Fibroblast of the conjunctiva (primary cell): ENCODE results near the gene KATNB1.
"Not testable (repeated sequence)": the region's sequence is repeated elsewhere in the genome, so short reads cannot be mapped to it uniquely, and the experiment has no call there.

Source experiments
- DNase-seq: peaks from one replicate; pipeline ENCODE4 v3.0.0-alpha.2; 2010; ENCODE audit warnings: low read depth

The KATNB1 gene

GRCh38 chr16:57725976-57726375 is 9.6 kb upstream of the KATNB1 start:
- DNase-seq: no peak

DNA sequence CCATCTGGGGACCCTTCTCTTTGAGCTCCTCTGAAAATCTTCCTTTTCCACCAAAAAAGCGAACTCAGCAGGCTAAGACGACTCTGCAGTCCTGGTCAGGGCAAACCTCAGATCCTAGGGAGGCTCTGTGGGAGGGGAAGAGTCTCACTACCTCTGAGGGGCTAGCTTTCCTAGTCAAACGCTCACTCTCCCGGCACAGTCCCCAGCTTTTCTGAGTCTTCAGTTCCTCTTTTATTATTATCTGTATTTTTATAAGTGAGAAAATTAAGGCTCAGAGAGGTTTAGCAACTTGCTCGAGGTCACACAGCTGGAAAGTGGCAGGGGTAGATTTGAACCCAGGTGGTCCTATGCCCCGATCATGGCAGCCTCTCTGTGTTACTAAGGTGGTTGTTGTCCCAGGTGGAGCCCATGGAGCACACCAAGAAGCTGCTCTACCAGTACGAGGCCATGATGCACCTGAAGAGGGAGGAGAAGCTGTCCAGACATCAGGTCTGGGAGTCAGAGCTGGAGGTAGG is 9.1 kb upstream of the KATNB1 start:
- DNase-seq: no peak

DNA sequence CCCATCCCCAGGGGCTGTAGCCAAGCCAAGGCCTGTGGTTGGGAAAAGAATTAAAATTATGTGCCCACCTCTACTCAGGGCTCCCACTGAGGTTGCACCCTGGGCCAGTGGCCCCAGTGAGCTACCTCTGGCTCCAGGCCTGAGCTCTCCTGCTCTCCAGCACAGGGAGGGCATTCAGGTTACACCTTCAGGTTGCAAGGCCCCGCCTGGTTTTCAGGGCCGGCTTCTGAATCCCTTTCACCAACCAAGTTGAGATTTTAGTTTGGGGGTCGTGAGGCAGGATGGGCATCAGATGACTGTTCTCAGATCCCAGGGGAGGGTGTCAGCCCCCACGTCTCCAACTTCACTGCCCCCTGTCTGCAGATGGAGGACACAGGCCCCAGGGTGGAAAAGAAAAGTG is 8.0 kb upstream of the KATNB1 start:
- DNase-seq: no peak

DNA sequence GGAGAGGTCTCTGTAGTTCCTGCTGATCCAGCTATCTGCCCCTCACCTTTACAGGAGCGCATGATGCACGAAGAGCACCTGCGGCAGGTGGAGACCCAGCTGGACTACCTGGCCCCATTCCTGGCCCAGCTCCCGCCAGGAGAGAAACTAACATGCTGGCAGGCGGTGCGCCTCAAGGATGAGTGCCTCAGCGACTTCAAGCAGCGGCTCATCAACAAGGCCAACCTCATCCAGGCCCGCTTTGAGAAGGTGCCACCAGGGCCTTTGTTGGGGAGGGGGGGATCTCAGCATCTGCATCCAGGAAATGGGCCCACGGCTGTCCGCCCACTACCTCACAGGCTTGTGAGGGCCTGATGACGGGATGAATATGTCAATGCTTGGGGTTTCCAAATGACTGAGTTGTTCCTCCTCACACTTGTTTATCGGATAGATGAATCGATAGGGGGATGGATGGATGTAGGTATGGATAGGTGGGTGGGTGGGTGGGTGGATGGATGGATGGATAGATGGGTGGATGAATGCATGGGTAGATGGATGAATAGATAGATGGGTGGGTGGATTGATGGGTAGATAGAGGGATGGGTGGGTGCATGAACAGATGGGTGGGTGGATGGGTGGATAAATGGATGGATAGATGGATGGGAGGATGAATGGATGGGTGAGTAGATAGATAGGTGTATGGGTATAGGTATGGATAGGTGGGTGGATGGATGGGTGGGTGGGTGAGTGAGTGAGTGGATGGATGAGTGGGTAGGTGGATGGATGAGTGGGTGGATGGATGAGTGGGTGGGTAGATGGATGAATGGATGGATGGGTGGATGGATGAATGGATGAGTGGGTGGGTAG is 7.0 kb upstream of the KATNB1 start:
- no peak for DNase-seq

DNA sequence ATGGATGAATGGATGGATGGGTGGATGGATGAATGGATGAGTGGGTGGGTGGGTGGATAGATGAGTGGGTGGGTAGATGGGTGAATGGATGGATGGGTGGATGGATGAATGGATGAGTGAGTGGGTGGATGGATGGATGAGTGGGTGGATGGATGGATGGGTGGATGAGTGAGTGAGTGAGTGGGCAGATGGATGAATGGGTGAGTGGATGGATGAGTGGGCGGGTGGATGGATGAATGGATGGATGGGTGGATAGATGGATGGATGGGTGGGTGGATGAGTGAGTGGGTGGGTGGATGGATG is 6.4 kb upstream of the KATNB1 start:
- DNase-seq: no peak

GRCh38 chr16:57729852-57730251 is 5.7 kb upstream of the KATNB1 start:
- not testable (repeated sequence) for DNase-seq

DNA sequence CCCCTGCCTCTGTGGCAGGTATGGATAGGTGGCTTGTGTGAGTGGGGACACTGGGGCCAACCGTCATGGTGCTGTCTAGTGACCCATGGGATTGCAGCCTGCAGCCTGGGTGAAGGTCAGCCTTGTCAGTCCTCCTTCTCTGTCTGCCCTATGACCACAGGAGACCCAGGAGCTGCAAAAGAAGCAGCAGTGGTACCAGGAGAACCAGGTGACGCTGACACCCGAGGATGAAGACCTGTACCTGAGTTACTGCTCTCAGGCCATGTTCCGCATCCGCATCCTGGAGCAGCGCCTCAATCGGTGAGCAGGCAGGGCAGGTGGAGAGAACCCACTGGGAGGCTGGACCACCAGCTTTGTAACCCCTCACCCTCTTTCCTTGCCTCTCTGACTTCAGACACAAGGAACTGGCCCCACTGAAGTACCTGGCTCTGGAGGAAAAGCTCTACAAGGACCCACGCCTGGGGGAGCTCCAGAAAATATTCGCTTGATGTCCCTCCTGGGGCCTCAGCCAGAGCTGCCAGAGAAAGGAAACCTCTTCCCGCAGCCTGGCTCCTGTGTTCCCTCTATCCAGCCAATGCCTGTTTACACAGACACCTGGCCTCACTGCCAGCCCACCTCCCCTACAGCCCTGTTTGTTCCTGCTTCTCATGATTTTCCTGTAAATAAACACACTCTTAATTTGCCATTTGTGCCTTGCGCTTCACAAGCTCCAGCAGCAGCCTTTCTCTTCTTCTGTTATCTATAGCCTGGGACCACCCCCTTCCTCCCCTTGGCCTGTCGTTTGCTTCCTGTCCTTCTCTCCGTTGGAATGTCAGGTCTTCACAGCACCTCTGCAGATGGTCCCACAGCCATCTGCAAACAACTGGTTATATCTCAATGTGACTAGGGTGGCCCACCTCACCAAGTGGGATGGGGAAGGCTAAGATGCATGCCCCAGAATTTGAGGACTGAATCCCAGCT is 4.5 kb upstream of the KATNB1 start:
- DNase-seq: no peak

DNA sequence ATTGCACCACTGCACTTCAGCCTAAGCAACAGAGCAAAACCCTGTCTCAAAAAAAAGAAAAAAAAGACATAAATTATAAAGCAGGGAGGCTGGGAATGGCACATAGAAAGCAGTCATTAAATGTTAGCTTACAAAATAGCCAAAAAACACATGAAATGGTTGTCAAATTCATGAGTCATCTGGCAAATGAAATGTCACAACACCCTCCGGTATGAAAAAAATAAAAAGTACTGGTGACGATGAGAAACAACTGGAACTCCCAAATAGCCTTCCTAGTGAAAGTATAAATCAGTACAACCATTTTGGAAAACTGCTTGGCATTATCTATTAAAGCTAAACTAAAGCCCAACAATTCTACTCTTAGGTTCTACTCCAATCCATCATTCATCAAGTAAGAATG is 3.5 kb upstream of the KATNB1 start:
- DNase-seq: no peak

DNA sequence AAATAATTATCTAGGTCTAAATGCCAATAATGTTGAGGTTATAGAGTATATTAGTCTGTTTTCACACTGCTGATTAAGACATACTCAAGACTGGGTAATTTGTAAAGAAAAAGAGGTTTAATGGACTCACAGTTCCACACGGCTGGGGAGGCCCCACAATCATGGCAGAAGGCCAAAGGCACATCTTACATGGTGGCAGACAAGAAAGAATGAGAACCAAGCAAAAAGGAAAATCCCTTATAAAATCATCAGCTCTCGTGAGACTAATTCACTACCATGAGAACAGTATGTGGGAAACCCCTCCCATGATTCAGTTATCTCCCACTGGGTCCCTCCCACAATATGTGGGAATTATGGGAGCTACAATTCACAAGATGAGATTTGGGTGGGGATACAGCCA is 2.9 kb upstream of the KATNB1 start:
- DNase-seq: no peak

- DNase-seq: no peak
Observed at GRCh38 chr16:57734308-57734924, 1.2 kb upstream of the KATNB1 start.

DNA sequence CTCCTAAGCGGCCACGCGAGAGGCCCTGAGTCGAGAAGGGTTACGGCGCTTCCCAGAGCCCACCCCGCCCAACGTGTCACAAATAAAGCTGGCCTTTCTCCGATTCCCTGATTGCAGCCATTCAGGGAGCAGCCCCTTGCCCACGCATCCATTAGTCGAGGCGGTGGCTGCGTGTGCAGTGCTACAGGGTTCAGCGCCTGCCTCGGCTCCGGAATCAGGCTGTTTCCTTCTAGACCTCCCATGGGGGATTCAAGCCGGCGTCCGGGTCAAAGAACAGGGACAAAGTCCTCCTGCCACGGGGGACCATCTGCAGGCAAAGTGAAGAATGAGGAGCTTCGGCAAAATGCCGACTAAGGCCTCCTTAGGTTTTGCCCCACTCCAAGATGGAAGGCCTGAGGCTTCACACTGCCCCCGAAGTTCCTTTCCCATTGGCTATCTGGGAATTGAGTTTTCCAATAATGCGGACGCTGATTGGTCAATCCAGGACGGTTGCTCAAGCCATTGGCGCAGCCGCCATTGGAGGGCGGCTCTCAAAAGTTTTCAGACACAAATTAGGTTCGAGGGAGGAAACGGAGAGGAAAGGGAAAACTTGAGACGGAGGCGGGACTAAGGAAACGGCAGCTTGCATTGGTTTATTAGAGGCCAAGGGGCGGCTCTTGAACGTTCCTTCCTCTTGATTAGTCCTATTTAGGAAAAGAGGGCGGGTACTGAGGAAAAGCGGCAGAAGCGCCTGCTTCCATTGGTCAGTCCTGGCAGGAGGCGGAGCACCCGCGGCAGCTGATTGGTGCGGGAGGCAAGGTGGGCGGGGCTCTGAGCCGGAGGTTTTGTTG is 430 bp upstream of the KATNB1 start:
- peak; percentile 100 for DNase-seq

DNA sequence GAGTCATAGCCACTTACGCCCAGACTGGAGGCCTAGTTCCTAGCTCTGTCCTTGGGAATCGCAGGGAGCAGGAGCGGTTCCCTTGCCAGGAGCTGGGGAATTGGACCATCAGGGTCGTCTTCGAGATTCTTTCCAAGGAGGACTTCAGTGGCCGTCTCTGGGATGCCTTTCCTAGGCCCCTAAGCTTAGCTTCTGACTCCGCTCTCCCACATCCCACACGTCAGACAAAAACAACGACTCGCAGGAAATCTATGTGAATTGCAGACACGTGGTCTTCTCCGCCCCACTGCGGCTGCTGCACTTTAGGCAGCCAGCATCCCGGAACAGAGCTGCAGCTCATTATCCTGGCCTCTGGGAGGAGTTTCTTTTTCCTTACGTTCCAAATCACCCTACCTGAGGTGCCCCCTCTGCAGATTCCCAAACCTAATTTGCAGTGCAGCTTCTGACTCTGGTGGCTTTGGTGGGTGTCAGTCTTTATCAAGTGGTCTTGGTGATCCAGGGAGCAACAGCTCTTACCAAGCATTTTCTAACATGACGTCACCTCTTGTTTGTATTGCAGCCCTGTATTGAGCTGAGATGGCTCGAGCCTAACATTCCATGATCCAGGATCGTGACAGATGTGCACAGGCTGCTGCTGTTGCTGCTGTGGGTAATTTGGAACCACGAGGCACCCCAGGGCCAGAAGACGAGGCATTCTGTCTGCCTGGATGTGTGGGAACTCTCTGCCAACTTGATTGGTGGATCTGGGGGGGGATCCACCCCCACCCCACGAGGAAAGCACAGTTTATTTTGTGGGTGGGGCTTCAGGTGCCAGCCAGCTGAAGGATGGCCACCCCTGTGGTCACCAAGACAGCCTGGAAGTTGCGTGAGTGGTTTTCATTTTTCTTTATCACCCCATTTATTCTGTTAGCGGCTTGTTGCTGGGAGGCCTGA is 1.1 kb downstream of the KATNB1 start:
- DNase-seq: peak; percentile 28

DNA sequence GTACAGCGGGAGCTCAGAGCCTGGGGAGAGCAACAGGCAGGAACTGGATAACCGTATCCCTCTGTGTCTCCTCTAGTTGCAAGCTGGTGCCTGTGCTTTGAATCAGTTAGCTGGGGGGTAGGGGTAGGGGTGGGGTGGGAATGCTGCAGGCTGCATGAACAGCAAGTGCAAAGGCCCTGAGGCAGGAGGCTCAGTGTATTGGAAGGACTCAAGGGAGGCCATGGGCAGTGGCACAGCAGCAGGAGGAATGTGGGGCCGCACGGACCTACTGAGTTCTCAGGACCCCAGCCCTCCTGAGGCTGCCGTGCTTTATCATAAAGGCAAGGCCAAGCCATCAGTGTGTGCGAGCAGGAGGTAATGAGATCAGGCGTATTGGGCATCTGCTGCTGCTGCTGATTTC is 3.3 kb downstream of the KATNB1 start:
- no peak for DNase-seq

GRCh38 chr16:57739756-57740422 is 4.3 kb downstream of the KATNB1 start:
- no peak for DNase-seq

DNA sequence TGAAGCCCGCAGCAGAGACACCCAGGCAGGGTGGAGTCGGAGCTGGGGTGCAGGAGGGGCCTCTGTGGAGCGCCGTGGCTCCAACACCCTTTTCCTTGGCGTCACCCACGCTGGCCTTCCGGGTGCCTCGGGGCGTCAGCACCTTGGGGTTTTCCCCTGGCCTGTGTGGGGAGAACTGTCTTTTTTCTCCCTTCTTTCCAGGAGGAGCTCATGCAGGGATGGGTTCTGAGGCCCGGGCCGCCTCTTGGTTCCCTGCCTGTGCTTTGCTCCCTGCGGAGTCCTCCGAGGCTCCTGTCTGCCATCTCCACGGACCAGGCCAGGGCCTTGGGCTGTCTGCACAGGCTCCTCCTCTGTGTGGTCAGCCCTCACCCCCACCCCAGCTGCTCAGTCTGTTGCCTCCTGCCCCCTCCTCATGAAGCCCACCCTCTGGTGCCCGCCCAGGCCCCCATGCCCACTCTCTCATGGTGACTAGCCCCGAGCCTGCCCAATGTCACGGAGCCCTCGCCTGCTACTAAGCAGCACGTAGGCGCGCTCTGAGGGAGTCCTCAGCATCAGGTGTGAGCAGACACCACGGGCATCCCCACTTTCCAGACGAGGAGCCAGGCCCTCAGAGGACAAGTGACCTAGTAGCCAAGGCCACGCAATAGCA is 5.0 kb downstream of the KATNB1 start:
- no peak for DNase-seq

DNA sequence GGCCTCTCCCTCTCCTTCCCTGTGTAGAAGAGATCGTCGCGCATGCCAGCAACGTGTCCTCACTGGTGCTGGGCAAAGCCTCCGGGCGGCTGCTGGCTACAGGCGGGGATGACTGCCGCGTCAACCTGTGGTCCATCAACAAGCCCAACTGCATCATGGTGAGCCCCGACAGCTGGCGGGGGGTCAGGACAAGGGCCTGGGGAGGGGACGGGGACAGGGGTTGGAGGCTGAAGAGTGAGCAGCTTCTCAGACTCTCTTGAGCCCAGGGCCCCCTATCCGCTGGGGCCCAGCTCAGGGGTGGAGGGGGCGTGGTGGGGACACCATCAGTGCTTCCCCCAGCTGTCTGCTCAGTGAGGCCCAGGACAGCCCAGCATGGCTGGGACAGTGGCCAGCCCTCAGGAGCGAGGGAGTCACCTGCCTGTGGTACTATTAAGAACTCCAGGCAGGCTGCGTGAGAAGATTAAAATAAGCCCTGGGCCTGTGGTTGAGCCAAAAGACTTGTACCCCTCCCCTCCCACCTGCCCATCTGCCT is 6.2 kb downstream of the KATNB1 start:
- no peak for DNase-seq

DNA sequence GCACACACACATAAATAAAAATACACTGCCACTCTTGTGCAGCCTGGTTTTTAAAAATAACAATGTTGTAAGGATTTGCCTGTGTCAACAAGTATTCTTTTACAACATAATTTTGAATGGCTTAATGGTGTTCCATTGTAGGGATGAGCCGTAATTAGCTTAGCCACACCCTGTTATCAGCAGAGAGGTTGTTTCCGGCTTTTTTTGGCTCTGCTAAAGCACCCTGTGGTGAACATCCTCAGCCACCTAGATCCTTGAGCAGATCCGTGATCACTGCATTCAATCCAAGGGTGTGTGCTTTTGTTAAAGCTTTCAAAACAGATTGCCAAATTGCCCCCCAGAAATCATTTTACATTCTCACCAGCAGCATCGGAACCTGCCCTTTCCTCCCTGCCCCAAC is 7.0 kb downstream of the KATNB1 start:
- no peak for DNase-seq

DNA sequence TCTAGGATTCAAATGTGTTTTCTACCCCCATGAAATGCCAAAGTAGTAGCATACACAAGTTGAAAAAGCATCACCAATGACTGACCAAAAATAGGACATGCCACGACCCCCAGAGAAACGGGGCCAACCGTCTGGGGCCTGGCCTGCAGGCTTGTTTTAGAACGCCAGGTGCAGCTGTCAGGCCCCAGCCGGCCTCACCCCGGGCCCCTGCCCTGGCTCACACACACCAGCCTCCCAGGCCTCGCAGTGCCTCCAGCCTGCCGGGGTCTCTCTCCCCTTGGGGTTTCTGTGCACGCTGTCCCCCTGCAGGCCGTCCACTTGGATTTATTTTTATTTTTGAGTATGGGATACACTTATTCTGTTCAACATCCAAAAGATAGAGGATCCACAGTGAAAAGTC is 7.9 kb downstream of the KATNB1 start:
- DNase-seq: no peak
